IMR-90 (cell line): ENCODE results near the gene CCDC33. TPM values are rescaled to one million over a fixed set of nuclear protein-coding genes. Genes with fewer than 3 reads are reported as not detected.

ENCODE experiments used
- ATAC-seq: fragments of 200-7000 bp; cut with Tn5 transposase; 2 replicates; pipeline ENCODE4 v1.9.1; 2020; ENCODE audit warnings: low read depth, mild to moderate bottlenecking, moderate library complexity
- BruUV-seq: library from RNA; stranded (reverse); fragments of 400-500 nt; replicated peaks from 2 replicates; lab custom pipeline; 2021; lab: Mats Ljungman, UMichigan
- CTCF ChIA-PET: fragments of 300-600 bp; formaldehyde crosslinking; extraction: SDS; loops from one replicate; lab custom pipeline; 2021; ENCODE audit warnings: antibody characterized with exemption; lab: Yijun Ruan, JAX
- POLR2A ChIA-PET: fragments of 300-600 bp; sonication (Branson Sonifier 250); formaldehyde crosslinking; loops from one replicate; lab custom pipeline; 2022; ENCODE audit warnings: antibody characterized with exemption; ENCODE audit not compliant: unreplicated experiment; lab: Charles Lee
- DNase-seq: peaks from one replicate; pipeline ENCODE4 v3.0.0; 2013
- H2AFZ ChIP-seq: replicated peaks from 2 replicates; pipeline ENCODE3; 2013; ENCODE audit warnings: low read length, mild to moderate bottlenecking; ENCODE audit not compliant: poor library complexity
- H2AK5ac ChIP-seq: 2 replicates; pipeline ENCODE4 v1.6.1; 2013; ENCODE audit warnings: low read depth, low read length, inconsistent platforms
- H2AK9ac ChIP-seq: replicated peaks from 2 replicates; pipeline ENCODE3; 2013; ENCODE audit warnings: mild to moderate bottlenecking, low read depth, low read length, moderate library complexity; ENCODE audit not compliant: poor library complexity
- H2BK120ac ChIP-seq: 2 replicates; pipeline ENCODE4 v1.6.1; 2013; ENCODE audit warnings: low read depth, low read length, inconsistent platforms
- H2BK15ac ChIP-seq: 3 replicates; pipeline ENCODE4 v1.6.1; 2013; ENCODE audit warnings: low read depth, low read length, inconsistent platforms
- H2BK20ac ChIP-seq: 2 replicates; pipeline ENCODE4 v1.6.1; 2013; ENCODE audit warnings: low read depth, mild to moderate bottlenecking, inconsistent platforms, low read length, moderate library complexity
- H2BK5ac ChIP-seq: 2 replicates; pipeline ENCODE4 v1.6.1; 2013; ENCODE audit warnings: mild to moderate bottlenecking, low read depth, low read length, inconsistent platforms; ENCODE audit not compliant: poor library complexity, severe bottlenecking
- H3K14ac ChIP-seq: replicated peaks from 2 replicates; pipeline ENCODE4 v1.6.1; 2013; ENCODE audit warnings: low read depth, low read length, inconsistent platforms
- H3K18ac ChIP-seq: 2 replicates; pipeline ENCODE4 v1.6.1; 2013; ENCODE audit warnings: low read depth, low read length, control low read depth
- H3K23ac ChIP-seq: 2 replicates; pipeline ENCODE4 v1.6.1; 2013; ENCODE audit warnings: low read depth, low read length, inconsistent platforms
- H3K27ac ChIP-seq: 2 replicates; pipeline ENCODE4 v1.5.1; 2013; ENCODE audit warnings: mild to moderate bottlenecking, control low read depth, low read length; ENCODE audit not compliant: insufficient read depth
- H3K27me3 ChIP-seq: 2 replicates; pipeline ENCODE4 v1.6.1; 2013; ENCODE audit warnings: low read length; ENCODE audit not compliant: control insufficient read depth, insufficient read depth
- H3K36me3 ChIP-seq: 2 replicates; pipeline ENCODE4 v1.6.1; 2013; ENCODE audit warnings: low read length, mixed read lengths; ENCODE audit not compliant: control insufficient read depth, insufficient read depth
- H3K4ac ChIP-seq: 2 replicates; pipeline ENCODE4 v1.6.1; 2013; ENCODE audit warnings: low read depth, low read length, inconsistent platforms
- H3K4me1 ChIP-seq: 2 replicates; pipeline ENCODE4 v1.6.1; 2013; ENCODE audit warnings: low read length, mixed read lengths; ENCODE audit not compliant: control insufficient read depth, insufficient read depth
- H3K4me2 ChIP-seq: 2 replicates; pipeline ENCODE4 v1.6.1; 2013; ENCODE audit warnings: low read depth, mild to moderate bottlenecking, control low read depth, low read length, moderate library complexity
- H3K4me3 ChIP-seq: 2 replicates; pipeline ENCODE4 v1.5.1; 2013; ENCODE audit warnings: low read depth, mild to moderate bottlenecking, control low read depth, low read length, moderate library complexity; ENCODE audit not compliant: insufficient read depth
- H3K56ac ChIP-seq: 2 replicates; pipeline ENCODE4 v1.6.1; 2013; ENCODE audit warnings: low read length, inconsistent platforms; ENCODE audit not compliant: insufficient read depth; ENCODE audit errors: extremely low read depth
- H3K79me1 ChIP-seq, 2 experiments: 2 replicates each; pipeline ENCODE4 v1.6.1; 2013; ENCODE audit warnings: low read length in 2 of 2, inconsistent platforms in 1 of 2, low read depth in 1 of 2
- H3K9ac ChIP-seq: 2 replicates; pipeline ENCODE4 v1.6.1; 2013; ENCODE audit warnings: low read depth, low read length, control low read depth
- H3K9me1 ChIP-seq: 2 replicates; pipeline ENCODE4 v1.6.1; 2013; ENCODE audit warnings: low read length, inconsistent platforms; ENCODE audit not compliant: insufficient read depth
- H3K9me3 ChIP-seq: 2 replicates; pipeline ENCODE4 v1.6.1; 2013; ENCODE audit warnings: low read length; ENCODE audit not compliant: control insufficient read depth, insufficient read depth
- H4K20me1 ChIP-seq: 2 replicates; pipeline ENCODE4 v1.6.1; 2013; ENCODE audit warnings: low read length, inconsistent platforms; ENCODE audit not compliant: insufficient read depth
- H4K5ac ChIP-seq: 2 replicates; pipeline ENCODE4 v1.6.1; 2013; ENCODE audit warnings: mild to moderate bottlenecking, low read depth, low read length, control low read depth
- H4K8ac ChIP-seq, 2 experiments: 2 replicates each; pipeline ENCODE4 v1.6.1; 2013; ENCODE audit warnings: low read depth in 2 of 2, low read length in 2 of 2, control low read depth in 1 of 2, inconsistent platforms in 1 of 2
- H4K91ac ChIP-seq: 2 replicates; pipeline ENCODE4 v1.6.1; 2013; ENCODE audit warnings: low read depth, low read length, inconsistent platforms; ENCODE audit not compliant: insufficient read depth
- BHLHE40 ChIP-seq: fragments of 150-350 bp; IDR thresholded peaks from 2 replicates; pipeline ENCODE4 v1.6.1; 2016; ENCODE audit warnings: mild to moderate bottlenecking, low read depth, low read length
- CEBPB ChIP-seq: IDR thresholded peaks from 2 replicates; pipeline ENCODE4 v1.6.1; 2012; ENCODE audit warnings: low read depth, low read length, improper control_type of control experiment
- CHD1 ChIP-seq: IDR thresholded peaks from 2 replicates; pipeline ENCODE4 v1.6.1; 2012; ENCODE audit warnings: low read depth, low read length, improper control_type of control experiment
- ELK1 ChIP-seq: fragments of 150-350 bp; IDR thresholded peaks from 2 replicates; pipeline ENCODE4 v1.6.1; 2016; ENCODE audit warnings: low read depth, mild to moderate bottlenecking, low read length, moderate library complexity, borderline replicate concordance
- FOS ChIP-seq: fragments of 150-350 bp; IDR thresholded peaks from 2 replicates; pipeline ENCODE4 v1.6.1; 2016; ENCODE audit warnings: low read depth, low read length
- MAZ ChIP-seq: IDR thresholded peaks from 2 replicates; pipeline ENCODE4 v1.6.1; 2012; ENCODE audit warnings: low read depth, mild to moderate bottlenecking, low read length, improper control_type of control experiment, moderate library complexity, borderline replicate concordance
- RFX5 ChIP-seq: IDR thresholded peaks from 2 replicates; pipeline ENCODE4 v1.8.0; 2012; ENCODE audit warnings: low read depth, mild to moderate bottlenecking, low read length, moderate library complexity
- SMC3 ChIP-seq: fragments of 150-350 bp; IDR thresholded peaks from 2 replicates; pipeline ENCODE4 v1.6.1; 2016; ENCODE audit warnings: low read depth, mild to moderate bottlenecking, antibody characterized with exemption, low read length, moderate library complexity
- WGBS, 2 experiments: methylation state at CpG; one replicate each; pipeline versions ENCODE4 v1.1.5 to v1.1.7; 2013; ENCODE audit warnings: missing lambda C conversion rate in 2 of 2; ENCODE audit not compliant: insufficient read length in 1 of 2; ENCODE audit errors: extremely low coverage in 2 of 2; 5-methylcytosine and 5-hydroxymethylcytosine counted together
- dilution Hi-C: fragments of 300-500 bp; cut with HindIII; formaldehyde crosslinking; loops from one replicate; pipeline ENCODE4 v1.14.3; 2018; ENCODE audit warnings: low sequenced_read_pairs; ENCODE audit not compliant: unreplicated experiment
- in situ Hi-C: fragments of 300-500 bp; cut with MboI; formaldehyde crosslinking; loops from 3 replicates; pipeline ENCODE4 v1.14.3; 2019; ENCODE audit warnings: low sequenced_read_pairs, inconsistent platforms, mixed read lengths
- intact Hi-C: fragments of 100-400 bp; cut with micrococcal nuclease; formaldehyde crosslinking; loops from 2 replicates; pipeline ENCODE4 v1.10.0; 2022
- polyA plus RNA-seq, 3 experiments: library from polyadenylated mRNA; depleted of rRNA; stranded (reverse); fragments of >200 nt; gene quantifications; 2 replicates each; pipeline ENCODE4 v1.2.3, GENCODE V29; 2012; ENCODE audit warnings: low replicate concordance in 1 of 3
- total RNA-seq: library from RNA; depleted of rRNA; stranded (reverse); fragments of >200 nt; gene quantifications from 2 replicates; pipeline ENCODE4 v1.2.3, GENCODE V29; 2012

CCDC33 gene
- total and polyA plus RNA-seq, 2 of the 4 experiments (the other 2 are of a cell fraction), result not detected

GRCh38 chr15:74319138-74319460 is 83.0 kb downstream of the CCDC33 start (continued):
- TF ChIP-seq CHD1 (no peak), RFX5 (no peak), CEBPB (no peak), MAZ (no peak)

DNA sequence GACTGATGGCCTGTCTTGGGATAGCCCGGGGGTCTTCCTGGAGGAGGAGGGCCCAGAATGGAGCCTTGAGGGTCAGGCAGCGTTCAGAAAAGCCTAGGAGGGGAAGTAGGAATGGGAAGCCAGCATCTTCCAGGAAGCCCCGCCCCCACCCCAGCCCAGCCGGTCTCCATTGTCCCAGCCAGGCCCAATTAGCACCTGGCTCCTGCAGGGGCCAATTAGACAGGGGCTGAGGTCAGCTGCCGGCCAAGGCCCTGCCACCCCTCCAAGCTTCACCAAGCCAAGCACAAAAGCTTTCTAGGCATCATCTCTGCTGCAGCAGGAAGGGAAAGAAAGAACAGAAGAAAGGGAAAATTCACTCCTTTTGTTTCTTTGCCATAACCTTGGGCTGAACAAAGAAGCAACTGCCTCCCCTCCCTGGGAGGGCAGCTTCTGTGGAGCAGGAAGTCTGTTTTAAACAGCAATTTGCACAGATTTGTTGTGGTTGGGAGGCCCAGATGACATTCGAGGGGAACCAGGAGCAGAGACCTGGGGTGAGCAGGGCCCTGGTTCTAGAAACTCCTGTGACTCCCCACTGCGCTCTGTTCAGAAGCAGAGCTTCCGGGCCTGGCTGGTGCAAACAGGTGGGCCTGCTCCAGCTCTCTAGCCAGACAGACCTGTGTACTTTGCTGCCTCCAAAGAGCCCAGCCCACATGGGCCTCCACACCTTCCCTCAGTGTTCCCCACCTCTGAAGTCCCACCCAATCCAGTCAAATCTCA is 83.6 kb downstream of the CCDC33 start:
- 88% methylated on average over 3 of the region's 8 CpGs; no CpG with 5 or more reads in 1 of the 2 experiments for WGBS, 2 experiments
- ChIA-PET CTCF (interaction anchor here (0.5 to 2.8 kb wide), 4 partner anchors 12 to 266 kb away, joined by 3 to 18 read pairs (median 5); no protein-coding TSS in a partner anchor), POLR2A (no interaction called here)
- no peak for TF ChIP-seq FOS
- TF ChIP-seq ELK1, result no peak
- no peak for TF ChIP-seq SMC3
- no peak for TF ChIP-seq BHLHE40
- Histone ChIP-seq H2BK120ac (no peak overlapping the region), H3K9ac (no peak overlapping the region), H3K56ac (no peak overlapping the region), H4K91ac (no peak overlapping the region; the same call in 1 of the 2 replicates), H4K20me1 (no peaks in the 10 kb centered on the region), H3K36me3 (no peaks in the 10 kb centered on the region), H3K4me1 (peaks cover 14% of the 10 kb centered on the region; the same call in 1 of the 2 replicates), H3K4me3 (no peak overlapping the region), H4K5ac (no peak overlapping the region), H2AK5ac (0 out of 2 replicates have a peak overlapping the region, but pooled peaks have one; percentile 24), H3K23ac (no peak overlapping the region), H3K9me1 (no peaks in the 10 kb centered on the region; the same call in 1 of the 2 replicates), H2AK9ac (peak overlapping the region; percentile 15), H2BK20ac (0 out of 2 replicates have a peak overlapping the region, but pooled peaks have one; percentile 25), H3K27ac (no peak overlapping the region), H3K4ac (no peak overlapping the region; the same call in 1 of the 2 replicates), H3K4me2 (no peak overlapping the region), H3K79me1 (no peaks in the 10 kb centered on the region), H3K18ac (no peak overlapping the region), H3K9me3 (no peaks in the 10 kb centered on the region), H2BK15ac (no peak overlapping the region), H3K14ac (no peak overlapping the region), H2BK5ac (no peak overlapping the region), H2AFZ (peak overlapping the region; percentile 48), H4K8ac (no peak overlapping the region), H3K27me3 (peaks cover 6% of the 10 kb centered on the region)
- in situ Hi-C loops, result loop anchor here (5.0 kb wide), 2 partner anchors 267 to 342 kb away; no protein-coding TSS in a partner anchor
- ATAC-seq (no peak), DNase-seq (no peak)
- intact Hi-C loops, result no loop called here
- BruUV-seq, result no TSS peak
- dilution Hi-C loops, result no loop called here
